GM18520 (cell line): ENCODE results near the gene EPB41L4B.
"Not testable (repeated sequence)": the region's sequence is repeated elsewhere in the genome, so short reads cannot be mapped to it uniquely, and the experiment has no call there.

ENCODE experiments used
- ATAC-seq: cut with Tn5 transposase; IDR thresholded peaks from one replicate; pipeline ENCODE4 v1.9.1; 2021; ENCODE audit not compliant: unreplicated experiment

EPB41L4B gene

GRCh38 chr9:109129470-109130197 lies 191.2 kb downstream of the EPB41L4B start:
- no peak for ATAC-seq

DNA sequence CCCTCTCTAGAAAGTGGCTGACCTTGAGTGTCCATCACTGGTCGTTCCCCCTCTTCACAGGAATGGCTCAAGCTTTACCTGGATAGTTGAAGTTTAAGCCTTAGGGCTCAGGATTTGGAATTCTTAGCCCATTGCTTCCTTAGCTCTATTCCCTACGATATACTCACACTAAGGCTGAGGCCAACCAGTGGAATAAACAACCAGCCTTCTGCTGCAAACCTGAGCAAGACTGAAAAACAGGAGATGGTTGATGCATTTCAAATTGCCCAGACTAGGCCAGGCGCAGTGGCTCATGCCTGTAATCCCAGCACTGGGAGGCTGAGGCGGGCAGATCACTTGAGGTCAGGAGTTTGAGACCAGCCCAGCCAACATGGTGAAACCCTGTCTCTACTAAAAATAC lies 194.2 kb downstream of the EPB41L4B start:
- not testable (repeated sequence) for ATAC-seq

GRCh38 chr9:109124121-109124520 lies 196.7 kb downstream of the EPB41L4B start:
- ATAC-seq, result no peak

GRCh38 chr9:109122726-109123621 lies 197.9 kb downstream of the EPB41L4B start:
- ATAC-seq, result no peak
